DOHH2 (cell line): Measurements from ENCODE around the gene DNAH11.

ENCODE experiments used
- EZH2phosphoT487 ChIP-seq: fragments of 200-600 bp; sonication (generic); IDR thresholded peaks from 2 replicates; pipeline ENCODE4 v1.6.1; 2017; ENCODE audit warnings: borderline replicate concordance, mild to moderate bottlenecking, antibody characterized with exemption, low read length, moderate library complexity, mixed read lengths
- TF ChIP-seq, protein P1 (sequence below): fragments of 200-600 bp; sonication (generic); IDR thresholded peaks from one replicate; pipeline ENCODE4 v1.5.1; 2014; ENCODE audit warnings: antibody characterized with exemption, mild to moderate bottlenecking, low read depth, low read length; ENCODE audit not compliant: poor library complexity, severe bottlenecking

DNA sequence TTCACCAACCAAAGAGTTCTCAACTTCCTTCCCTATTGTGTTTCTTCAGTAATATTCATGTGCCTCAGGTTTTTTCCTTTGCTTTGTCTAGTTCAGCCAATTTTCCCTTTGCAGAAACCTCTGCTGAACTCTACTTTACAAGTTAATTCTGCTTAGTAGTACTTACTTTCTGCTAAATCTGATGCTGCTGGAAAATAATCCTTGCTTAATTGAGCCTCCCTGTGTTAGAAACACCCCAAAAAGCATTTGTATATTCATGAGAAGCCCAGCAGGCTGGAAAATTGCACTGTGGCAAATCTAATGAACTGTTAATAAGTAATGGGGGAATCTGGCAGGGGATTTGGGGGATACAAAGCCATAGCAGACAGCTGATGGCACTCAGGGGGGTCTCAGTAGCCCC lies 324.4 kb downstream of the DNAH11 start:
- TF ChIP-seq, protein P1, sequence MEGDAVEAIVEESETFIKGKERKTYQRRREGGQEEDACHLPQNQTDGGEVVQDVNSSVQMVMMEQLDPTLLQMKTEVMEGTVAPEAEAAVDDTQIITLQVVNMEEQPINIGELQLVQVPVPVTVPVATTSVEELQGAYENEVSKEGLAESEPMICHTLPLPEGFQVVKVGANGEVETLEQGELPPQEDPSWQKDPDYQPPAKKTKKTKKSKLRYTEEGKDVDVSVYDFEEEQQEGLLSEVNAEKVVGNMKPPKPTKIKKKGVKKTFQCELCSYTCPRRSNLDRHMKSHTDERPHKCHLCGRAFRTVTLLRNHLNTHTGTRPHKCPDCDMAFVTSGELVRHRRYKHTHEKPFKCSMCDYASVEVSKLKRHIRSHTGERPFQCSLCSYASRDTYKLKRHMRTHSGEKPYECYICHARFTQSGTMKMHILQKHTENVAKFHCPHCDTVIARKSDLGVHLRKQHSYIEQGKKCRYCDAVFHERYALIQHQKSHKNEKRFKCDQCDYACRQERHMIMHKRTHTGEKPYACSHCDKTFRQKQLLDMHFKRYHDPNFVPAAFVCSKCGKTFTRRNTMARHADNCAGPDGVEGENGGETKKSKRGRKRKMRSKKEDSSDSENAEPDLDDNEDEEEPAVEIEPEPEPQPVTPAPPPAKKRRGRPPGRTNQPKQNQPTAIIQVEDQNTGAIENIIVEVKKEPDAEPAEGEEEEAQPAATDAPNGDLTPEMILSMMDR, result no peak
- TF ChIP-seq EZH2phosphoT487, result no peak
